ENCODE measurements around the gene CDH26.

- no peak for TF ChIP-seq CTCF (IDR thresholded peaks at IDR 0.05)
- no peak for TF ChIP-seq ZFX (IDR thresholded peaks at IDR 0.05; ENCODE audit: borderline replicate concordance)
Observed at GRCh38 chr20:60035486-60035885, 77.3 kb downstream of the CDH26 start.

Data from 22Rv1 (cell line).